Activated CD8-positive, alpha-beta T cell treated with anti-CD3 and anti-CD28 coated beads for 36 hours (primary cell): Measurements from ENCODE around the gene MORN5. TPM values are rescaled to one million over a fixed set of nuclear protein-coding genes. Genes with fewer than 3 reads are reported as not detected.

Experiments used
- ATAC-seq: fragments of 200-7000 bp; cut with Tn5 transposase; one replicate; pipeline ENCODE4 v1.10.0; 2021; ENCODE audit warnings: mild to moderate bottlenecking, moderate library complexity
- CTCF ChIA-PET: fragments of 350-600 bp; sonication (Branson Sonifier 250); formaldehyde crosslinking; loops from one replicate; lab custom pipeline; 2021; ENCODE audit warnings: antibody characterized with exemption; lab: Charles Lee
- POLR2A ChIA-PET: fragments of 350-600 bp; sonication (Branson Sonifier 250); formaldehyde crosslinking; loops from one replicate; lab custom pipeline; 2021; ENCODE audit warnings: antibody characterized with exemption; lab: Charles Lee
- DNase-seq: peaks from one replicate; pipeline ENCODE4 v3.0.0-alpha.2; 2020
- H3K27ac Mint-ChIP-seq: one replicate; pipeline ENCODE4 v1.8.0; 2021; ENCODE audit warnings: mild to moderate bottlenecking, mixed read lengths
- H3K27me3 Mint-ChIP-seq: one replicate; pipeline ENCODE4 v1.8.0; 2021; ENCODE audit warnings: mixed read lengths
- H3K36me3 Mint-ChIP-seq: one replicate; pipeline ENCODE4 v1.8.0; 2021; ENCODE audit warnings: low read depth, mixed read lengths
- H3K4me1 Mint-ChIP-seq: one replicate; pipeline ENCODE4 v1.8.0; 2021; ENCODE audit warnings: low read depth, mixed read lengths
- H3K4me3 Mint-ChIP-seq: one replicate; pipeline ENCODE4 v1.8.0; 2021; ENCODE audit warnings: mild to moderate bottlenecking, moderate library complexity, mixed read lengths
- H3K9me3 Mint-ChIP-seq: one replicate; pipeline ENCODE4 v1.8.0; 2021; ENCODE audit warnings: mixed read lengths
- CTCF ChIP-seq: fragments of 200-600 bp; IDR thresholded peaks from one replicate; pipeline ENCODE4 v1.8.0; 2022; ENCODE audit warnings: antibody characterized with exemption, mild to moderate bottlenecking
- intact Hi-C: fragments of 100-400 bp; cut with micrococcal nuclease; formaldehyde crosslinking; loops from one replicate; pipeline ENCODE4 v1.10.0; 2022
- total RNA-seq, 2 experiments: library from RNA; stranded (reverse); gene quantifications; one replicate each; pipeline ENCODE4 v1.2.3, GENCODE V29; 2021

MORN5 gene
- total RNA-seq, 2 experiments from 2014 or later = not detected

DNA sequence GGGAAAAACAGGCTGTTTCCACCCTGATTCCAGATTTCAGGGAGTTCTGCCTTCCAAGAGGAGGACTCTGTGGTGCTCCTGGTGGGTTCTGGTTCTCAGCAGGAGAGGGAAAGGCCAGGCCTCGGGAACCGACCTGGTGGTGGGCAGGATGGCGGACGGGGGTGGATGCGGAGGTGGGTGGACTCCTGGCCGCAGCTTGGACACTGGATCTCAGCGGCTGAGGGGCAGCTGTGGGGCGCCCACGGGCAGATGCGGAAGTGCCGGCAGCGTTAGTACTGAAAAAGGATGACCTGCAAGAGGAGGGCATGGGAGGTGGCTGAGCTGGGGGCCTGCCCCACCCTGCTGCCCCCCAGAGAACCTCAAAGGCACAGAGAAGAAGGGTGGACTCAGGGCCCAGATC lies 44.8 kb downstream of the MORN5 start:
- H3K4me3 Mint-ChIP-seq = no peak overlapping the region
- DNase-seq = no peak
- ChIA-PET POLR2A (no interaction called here), CTCF (no interaction called here)
- no peak for ATAC-seq
- no peak for TF ChIP-seq CTCF
- H3K27me3 Mint-ChIP-seq = no peaks in the 10 kb centered on the region
- intact Hi-C loops = no loop called here
- H3K27ac Mint-ChIP-seq = no peak overlapping the region
- no peaks in the 10 kb centered on the region for H3K4me1 Mint-ChIP-seq
- H3K36me3 Mint-ChIP-seq = no peaks in the 10 kb centered on the region
- no peaks in the 10 kb centered on the region for H3K9me3 Mint-ChIP-seq

DNA sequence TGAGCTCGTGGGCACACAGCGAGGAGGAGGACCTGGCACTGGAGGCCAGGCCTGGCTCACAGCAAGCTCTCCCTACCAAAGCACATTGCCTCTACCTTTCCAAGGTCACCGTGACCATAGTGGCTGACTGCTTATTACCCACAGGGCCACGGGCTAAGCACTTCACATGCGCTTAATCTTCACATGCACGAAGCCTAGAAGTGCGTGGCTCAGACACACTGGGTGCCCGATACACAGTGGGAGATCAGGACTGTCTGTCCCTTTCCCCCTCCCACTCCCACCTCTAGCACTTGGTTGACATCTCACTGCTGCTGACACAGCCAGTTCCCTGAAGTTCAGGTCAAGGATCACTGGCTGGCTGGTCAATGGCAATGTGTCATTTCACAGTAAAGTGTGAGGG lies 45.5 kb downstream of the MORN5 start:
- Mint-ChIP-seq H3K9me3 (no peaks in the 10 kb centered on the region), H3K4me1 (no peaks in the 10 kb centered on the region), H3K27me3 (peaks cover 2% of the 10 kb centered on the region), H3K27ac (no peak overlapping the region), H3K4me3 (no peak overlapping the region), H3K36me3 (no peaks in the 10 kb centered on the region)
- CTCF ChIA-PET = no interaction called here
- intact Hi-C loops = no loop called here
- DNase-seq (no peak), ATAC-seq (no peak)
- POLR2A ChIA-PET = no interaction called here
- TF ChIP-seq CTCF = no peak

DNA sequence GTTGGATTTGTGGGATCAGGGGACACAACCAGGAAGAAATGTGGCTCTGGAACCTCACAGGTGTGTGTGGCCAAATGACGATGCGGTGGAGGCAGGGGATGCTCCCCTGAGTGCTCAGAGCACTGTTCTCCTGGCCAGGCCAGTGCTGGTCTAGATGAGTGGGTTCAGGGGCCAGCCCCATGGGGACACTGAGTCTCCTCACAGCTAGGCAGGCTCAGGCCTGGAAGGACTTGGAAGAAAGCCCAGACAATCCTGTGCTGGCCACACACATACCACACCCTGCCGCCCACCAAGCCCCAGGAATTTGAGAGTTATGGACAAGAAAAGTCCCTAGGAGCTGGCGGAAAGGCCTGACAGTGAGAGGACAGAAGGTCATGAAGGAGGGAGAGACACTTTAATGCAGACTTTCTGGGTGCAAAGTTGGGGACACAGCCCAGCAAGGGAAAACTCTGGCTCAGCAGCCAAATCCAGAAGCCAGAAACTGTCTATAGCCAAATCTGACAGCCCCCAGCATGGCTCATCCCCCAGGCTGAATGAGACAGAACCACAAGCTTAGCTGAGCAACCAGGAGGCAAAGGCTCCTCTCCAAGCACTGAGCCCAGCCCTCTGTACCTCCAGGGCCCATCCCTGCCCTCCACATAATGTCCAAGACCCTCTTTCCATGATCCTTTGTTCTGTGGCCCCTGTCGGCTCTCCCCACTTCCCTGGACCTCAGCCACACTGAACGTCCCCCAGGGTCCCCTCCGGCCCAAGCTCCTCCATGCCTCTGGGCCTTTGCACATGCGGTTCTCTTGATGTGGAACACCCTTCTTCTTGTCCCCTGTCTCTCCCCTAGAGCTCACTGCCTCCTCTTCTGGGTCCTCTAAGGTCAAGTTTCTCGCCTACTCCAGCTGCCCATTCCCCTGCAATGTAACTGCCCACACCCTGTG lies 46.7 kb downstream of the MORN5 start:
- Mint-ChIP-seq H3K4me1 (no peaks in the 10 kb centered on the region), H3K9me3 (no peaks in the 10 kb centered on the region), H3K36me3 (no peaks in the 10 kb centered on the region), H3K4me3 (no peak overlapping the region), H3K27me3 (peaks cover 9% of the 10 kb centered on the region), H3K27ac (no peak overlapping the region)
- intact Hi-C loops = no loop called here
- ChIA-PET CTCF (no interaction called here), POLR2A (interaction anchor here (1.0 to 1.2 kb wide), 2 partner anchors 16 to 37 kb away, joined by 3 read pairs; no protein-coding TSS in a partner anchor)
- ATAC-seq (no peak), DNase-seq (no peak)
- TF ChIP-seq CTCF = no peak

DNA sequence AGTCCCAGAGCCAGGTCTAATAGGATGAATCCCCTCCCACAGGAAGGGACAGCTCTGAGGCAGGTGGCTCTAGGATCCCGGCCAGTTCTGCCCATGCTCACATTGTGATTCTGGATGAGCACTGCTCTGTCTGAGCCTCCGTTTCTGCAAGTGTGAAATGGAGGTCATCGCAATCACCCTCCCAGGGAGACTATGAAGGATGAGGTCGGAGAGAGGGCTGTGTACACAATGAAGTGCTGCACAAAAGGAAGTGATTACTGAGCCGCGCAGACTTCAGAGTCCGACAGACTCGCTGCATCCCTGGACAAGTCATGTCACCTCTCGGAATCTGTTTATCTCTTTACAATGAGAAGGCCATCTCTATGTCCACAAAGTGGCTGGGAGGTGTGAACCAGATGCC lies 47.4 kb downstream of the MORN5 start:
- DNase-seq (no peak), ATAC-seq (no peak)
- CTCF ChIA-PET = no interaction called here
- Mint-ChIP-seq H3K9me3 (no peaks in the 10 kb centered on the region), H3K36me3 (no peaks in the 10 kb centered on the region), H3K27me3 (peaks cover 15% of the 10 kb centered on the region), H3K27ac (no peak overlapping the region), H3K4me3 (no peak overlapping the region), H3K4me1 (no peaks in the 10 kb centered on the region)
- no peak for TF ChIP-seq CTCF
- intact Hi-C loops = no loop called here
- POLR2A ChIA-PET = interaction anchor here (0.6 to 1.2 kb wide), 3 partner anchors 15 to 485 kb away, joined by 3 read pairs; no protein-coding TSS in a partner anchor

DNA sequence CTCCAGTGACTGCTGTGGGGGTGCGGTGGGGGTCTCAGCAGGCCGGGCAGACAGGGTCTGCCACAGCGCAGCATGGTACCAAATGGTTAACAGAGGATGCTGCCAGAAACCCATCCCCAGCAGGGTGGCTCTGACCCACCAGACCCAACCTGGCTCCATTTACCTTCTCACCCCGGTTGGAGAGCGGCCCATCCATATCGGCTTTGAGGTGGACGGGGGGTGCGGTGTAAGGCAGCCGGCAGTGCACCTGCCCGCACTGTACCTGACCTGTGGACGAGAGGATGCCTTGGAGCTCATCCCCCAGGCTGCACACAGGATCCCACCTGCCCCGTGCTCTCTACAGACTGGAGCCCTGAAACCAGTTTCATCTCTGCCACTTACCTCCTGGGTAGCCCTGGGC lies 49.7 kb downstream of the MORN5 start:
- CTCF ChIA-PET = no interaction called here
- no peak for TF ChIP-seq CTCF
- no peaks in the 10 kb centered on the region for H3K36me3 Mint-ChIP-seq
- no peak overlapping the region for H3K27ac Mint-ChIP-seq
- no peak for DNase-seq
- H3K9me3 Mint-ChIP-seq = no peaks in the 10 kb centered on the region
- peaks cover 5% of the 10 kb centered on the region for H3K4me1 Mint-ChIP-seq
- H3K27me3 Mint-ChIP-seq = peaks cover 32% of the 10 kb centered on the region
- H3K4me3 Mint-ChIP-seq = no peak overlapping the region
- intact Hi-C loops = no loop called here
- POLR2A ChIA-PET = interaction anchor here (0.7 kb wide), 1 partner anchor 105 kb away, joined by 3 read pairs; no protein-coding TSS in a partner anchor
- no peak for ATAC-seq
